CD4-positive, alpha-beta T cell treated with Interferon alpha-2 for 1 hour (primary cell): ENCODE measurements around the gene S100A5.
"Not testable (repeated sequence)": the region's sequence is repeated elsewhere in the genome, so short reads cannot be mapped to it uniquely, and the experiment has no call there.

Experiments used
- DNase-seq, 2 donors: peaks; one replicate each; pipeline ENCODE4 v3.0.0-alpha.2; 2020 to 2022

Gene S100A5, protein sequence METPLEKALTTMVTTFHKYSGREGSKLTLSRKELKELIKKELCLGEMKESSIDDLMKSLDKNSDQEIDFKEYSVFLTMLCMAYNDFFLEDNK

GRCh38 chr1:153540394-153541361 is at the start of gene S100A5:
Gene S100A5 (minus strand): TSS chr1:153540934. CDS start chr1:153540191, 743 bp downstream.
- DNase-seq, result peak; percentile 37 to 64

- DNase-seq, result no peak
Measured at GRCh38 chr1:153588482-153588881, 47.7 kb upstream of the S100A5 start.

DNA sequence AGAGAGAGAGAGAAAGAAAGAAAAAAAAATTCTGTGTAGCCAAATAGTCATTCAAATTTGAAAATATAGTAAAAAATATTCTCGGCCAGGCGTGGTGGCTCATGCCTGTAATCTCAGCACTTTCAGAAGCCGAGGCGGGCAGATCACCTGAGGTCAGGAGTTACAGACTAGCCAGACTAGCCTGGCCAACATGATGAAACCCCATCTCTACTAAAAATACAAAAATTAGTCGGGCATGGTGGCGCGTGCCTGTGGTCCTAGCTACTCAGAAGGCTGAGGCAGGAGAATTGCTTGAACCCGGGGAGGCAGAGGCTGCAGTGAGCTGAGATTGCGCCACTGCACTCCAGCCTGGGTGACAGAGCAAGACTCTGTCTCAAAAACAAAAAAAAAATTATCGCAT is 47.3 kb upstream of the S100A5 start:
- not testable (repeated sequence) for DNase-seq

- DNase-seq, result no peak
Measured at GRCh38 chr1:153587314-153587713, 46.6 kb upstream of the S100A5 start.

GRCh38 chr1:153586347-153586746 is 45.6 kb upstream of the S100A5 start:
- DNase-seq, result no peak

- DNase-seq, result no peak
Measured at GRCh38 chr1:153585006-153585405, 44.3 kb upstream of the S100A5 start.

DNA sequence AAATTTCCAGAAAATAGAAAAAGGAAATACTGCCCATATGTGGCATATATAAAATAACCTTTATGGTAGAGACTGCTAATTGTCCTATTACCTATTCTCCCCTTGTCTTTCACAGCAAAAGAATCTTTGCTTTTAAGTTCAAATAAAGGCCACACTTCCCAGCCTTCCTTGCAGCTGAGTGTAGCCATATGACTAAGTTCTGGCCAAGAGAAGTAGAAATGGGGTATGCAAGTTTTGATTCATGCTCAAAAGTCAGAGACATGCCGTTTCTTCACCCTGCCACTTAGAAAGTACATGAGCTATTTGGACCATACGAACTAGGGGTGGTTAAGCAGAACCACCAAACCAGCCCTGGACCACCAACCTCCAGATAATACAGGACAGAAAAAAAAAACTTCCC is 43.2 kb upstream of the S100A5 start:
- no peak for DNase-seq

- not testable (repeated sequence) for DNase-seq
Measured at GRCh38 chr1:153583514-153583913, 42.8 kb upstream of the S100A5 start.

DNA sequence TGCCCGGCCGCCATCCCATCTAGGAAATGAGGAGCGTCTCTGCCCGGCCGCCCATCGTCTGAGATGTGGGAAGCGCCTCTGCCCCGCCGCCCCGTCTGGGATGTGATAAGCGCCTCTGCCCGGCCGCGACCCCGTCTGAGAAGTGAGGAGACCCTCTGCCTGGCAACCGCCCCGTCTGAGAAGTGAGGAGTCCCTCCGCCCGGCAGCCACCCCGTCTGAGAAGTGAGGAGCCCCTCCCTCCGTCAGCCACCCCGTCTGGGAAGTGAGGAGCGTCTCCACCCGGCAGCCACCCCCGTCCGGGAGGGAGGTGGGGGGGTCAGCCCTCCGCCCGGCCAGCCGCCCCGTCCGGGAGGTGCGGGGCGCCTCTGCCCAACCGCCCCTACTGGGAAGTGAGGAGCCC is 42.1 kb upstream of the S100A5 start:
- DNase-seq, result not testable (repeated sequence)

GRCh38 chr1:153578936-153579335 is 38.2 kb upstream of the S100A5 start:
- no peak for DNase-seq

GRCh38 chr1:153578490-153578889 is 37.8 kb upstream of the S100A5 start:
- no peak for DNase-seq

DNA sequence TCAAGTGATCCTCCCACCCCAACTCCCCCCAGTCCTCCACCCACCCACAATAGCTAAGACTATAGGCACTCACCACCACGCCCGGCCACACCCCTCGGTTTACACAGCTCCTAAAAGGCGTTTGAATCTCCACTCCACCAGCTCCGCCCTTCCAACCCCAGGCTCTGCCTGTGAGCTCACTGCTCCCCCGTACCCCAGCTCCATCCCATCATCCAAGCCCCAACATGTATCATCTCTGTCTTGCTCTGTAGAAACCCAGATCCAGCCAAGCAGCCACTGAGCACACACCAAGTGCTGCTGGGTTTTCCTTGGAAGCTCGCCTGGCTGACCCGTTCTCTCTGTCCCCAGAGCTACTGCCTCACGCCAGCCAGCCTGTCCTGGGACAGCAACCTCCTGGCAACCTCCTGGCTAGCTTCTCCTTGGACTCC is 36.9 kb upstream of the S100A5 start:
- DNase-seq, result no peak

DNA sequence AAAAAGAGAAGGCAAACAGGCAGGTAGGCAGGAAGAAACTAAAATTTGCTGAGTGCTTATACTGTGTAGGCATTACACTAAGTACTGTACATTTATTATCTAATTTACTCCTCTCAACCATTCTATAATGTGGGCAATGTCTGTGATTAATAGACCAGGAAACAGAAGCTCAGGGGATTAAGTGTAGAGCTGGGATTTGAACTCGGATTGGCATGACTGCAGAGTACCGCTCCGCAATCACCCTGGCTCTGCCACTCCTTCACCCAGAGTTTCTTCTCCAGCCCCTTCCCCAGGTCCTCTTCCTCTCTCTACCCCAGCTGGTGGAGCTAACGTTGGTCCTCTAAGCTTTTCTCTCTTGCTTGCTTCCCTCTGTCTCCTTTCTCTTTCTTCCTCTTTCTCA is 36.4 kb upstream of the S100A5 start:
- no peak for DNase-seq

DNA sequence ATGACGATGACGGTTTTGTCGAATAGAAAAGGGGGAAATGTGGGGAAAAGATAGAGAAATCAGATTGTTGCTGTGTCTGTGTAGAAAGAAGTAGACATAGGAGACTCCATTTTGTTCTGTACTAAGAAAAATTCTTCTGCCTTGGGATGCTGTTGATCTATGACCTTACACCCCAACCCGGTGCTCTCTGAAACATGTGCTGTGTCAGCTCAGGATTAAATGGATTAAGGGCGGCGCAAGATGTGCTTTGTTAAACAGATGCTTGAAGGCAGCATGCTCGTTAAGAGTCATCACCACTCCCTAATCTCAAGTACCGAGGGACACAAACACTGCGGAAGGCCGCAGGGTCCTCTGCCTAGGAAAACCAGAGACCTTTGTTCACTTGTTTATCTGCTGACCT is 34.8 kb upstream of the S100A5 start:
- DNase-seq, result not testable (repeated sequence)

- DNase-seq, result not testable (repeated sequence)
Measured at GRCh38 chr1:153575081-153575491, 34.4 kb upstream of the S100A5 start.

- no peak for DNase-seq
Measured at GRCh38 chr1:153573351-153573750, 32.6 kb upstream of the S100A5 start.

DNA sequence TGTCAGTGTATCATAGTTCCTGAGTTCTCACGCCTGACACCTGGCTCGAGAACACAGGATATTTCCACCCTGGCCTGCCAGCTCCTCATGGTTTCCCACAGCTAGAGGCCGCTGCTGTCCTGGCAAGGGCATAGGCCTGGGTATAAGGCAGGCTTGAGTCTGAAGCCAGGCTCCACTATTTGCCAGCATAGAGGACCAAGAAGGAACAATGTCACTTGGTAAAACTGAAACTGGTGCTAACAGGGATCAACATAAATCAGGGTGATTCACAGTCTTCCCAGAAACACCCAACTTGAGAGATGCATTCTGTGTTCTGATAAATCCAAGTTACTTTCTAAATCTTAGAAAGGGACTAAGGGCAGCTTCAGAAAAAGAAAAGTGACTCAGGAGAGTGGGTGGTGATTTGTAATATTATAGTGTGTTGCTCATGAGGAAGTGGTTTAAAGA is 31.9 kb upstream of the S100A5 start:
- peak; percentile 62 to 65 for DNase-seq

DNA sequence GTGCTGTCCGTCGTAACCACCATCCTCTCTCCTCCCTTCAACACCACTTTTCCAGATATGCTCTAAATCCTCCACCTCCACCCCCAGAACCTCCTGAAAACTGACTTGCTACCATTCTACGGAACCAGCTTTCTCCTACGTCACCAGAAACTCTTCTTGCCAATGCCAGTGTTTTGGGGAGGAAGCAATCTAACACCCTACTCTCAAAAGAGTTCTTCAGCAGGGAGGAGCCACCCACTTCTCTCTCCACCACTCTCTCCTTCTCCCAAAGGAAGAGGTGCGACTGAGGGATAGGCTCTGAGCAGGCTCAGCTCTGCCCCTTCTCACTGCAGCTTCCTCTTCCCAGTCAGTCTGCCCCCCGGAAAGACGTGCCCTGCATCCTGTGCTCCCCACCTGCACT is 31.0 kb upstream of the S100A5 start:
- no peak for DNase-seq

DNA sequence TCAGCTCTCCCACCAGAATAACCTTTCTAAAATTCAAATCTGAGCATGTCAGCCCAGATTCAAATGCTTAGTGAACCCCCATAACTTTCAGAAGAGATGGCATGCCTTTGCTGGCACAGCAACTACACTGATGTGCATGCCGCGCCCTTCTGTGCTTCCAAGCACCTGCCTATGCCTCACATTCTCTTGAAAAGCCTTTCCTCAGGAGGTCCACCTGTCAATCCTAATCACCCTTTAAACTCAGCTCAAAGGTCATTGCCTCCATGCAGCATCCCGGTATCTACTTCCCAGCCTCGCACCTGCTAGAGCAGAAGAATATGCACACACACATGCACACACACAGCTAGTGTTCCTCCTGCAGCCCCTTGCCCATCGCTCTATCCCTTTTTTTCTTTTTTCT is 30.1 kb upstream of the S100A5 start:
- no peak for DNase-seq

DNA sequence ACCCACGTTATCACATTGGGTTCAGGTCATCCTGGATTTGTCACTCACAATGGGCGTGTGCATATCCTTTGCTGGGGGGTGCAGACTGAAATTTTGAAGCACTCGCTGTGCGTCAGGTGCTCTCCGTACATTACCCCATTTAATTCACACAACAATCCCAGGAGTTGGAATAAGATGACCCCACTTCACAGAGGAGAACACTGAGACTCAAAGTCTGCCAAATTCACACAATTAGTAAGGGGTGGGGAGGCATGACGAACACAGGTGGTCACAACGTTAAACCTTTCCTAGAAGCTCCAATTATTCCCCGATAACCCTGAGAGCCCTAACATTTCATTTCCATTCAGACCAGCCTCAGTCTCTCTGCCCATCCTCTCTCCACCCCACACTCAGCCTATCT is 28.7 kb upstream of the S100A5 start:
- no peak for DNase-seq

GRCh38 chr1:153568367-153569099 is 27.8 kb upstream of the S100A5 start:
- peak; percentile 76 to 84 for DNase-seq

GRCh38 chr1:153567621-153568366 is 27.1 kb upstream of the S100A5 start:
- no peak for DNase-seq
